ENCODE data around the gene WBP1.

WBP1 gene

GRCh38 chr2:74505448-74506246 lies 47.4 kb downstream of the WBP1 start:
- DNase-seq: no peak

DNA sequence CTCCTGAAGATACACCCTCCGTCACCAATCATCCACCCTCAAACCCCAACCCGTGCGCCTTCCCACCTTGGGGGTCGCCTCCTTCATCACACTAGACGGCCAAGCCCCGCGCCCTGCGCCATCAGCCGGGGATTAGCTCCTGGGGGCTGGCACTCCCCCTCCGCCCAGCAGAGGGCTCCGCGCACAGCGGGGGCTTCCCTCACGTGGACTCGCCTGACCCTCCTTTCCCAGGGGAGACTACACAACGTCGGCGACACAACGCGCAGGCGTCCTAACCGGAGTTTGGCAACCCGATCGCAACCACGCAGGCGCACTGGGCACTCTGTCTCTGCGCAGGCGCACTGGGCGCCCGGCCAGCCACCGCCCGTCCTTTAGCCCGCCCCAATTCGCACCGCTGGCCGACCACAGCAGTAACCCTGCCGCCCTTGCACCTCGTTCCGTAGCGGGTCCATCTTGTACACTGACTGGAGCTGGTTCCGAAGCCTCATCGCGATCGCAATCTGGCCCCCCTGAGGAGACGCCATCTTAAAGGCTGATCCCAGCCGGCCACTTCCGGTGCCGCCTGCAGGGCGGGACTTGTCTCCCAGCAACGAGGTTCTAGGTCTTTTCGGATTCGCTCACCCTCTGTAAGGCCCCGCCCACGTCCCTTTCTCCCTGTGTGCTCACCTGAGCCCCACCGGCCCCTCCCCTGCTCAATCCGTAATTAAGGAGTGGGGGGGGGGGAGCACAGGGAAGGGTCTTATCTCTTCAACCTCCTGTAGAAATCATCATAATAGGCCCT lies 49.1 kb downstream of the WBP1 start, which contains the start of gene PCGF1:
Gene PCGF1, minus strand, starts transcription at position 551 of the 781 bp plus-strand sequence. Its CDS starts 27 bp downstream, at position 524.
- DNase-seq: peak; percentile 98

- peak; percentile 48 for DNase-seq
These were observed 49.8 kb downstream of the WBP1 start for GRCh38 chr2:74507926-74508520.

GRCh38 chr2:74510272-74510671 lies 52.0 kb downstream of the WBP1 start:
- DNase-seq: no peak
